Stimulated activated naive CD4-positive, alpha-beta T cell (primary cell): ENCODE measurements around the gene CES3.
"Not testable (repeated sequence)": the region's sequence is repeated elsewhere in the genome, so short reads cannot be mapped to it uniquely, and the experiment has no call there.

Experiments used
- DNase-seq, 6 experiments: peaks; one replicate each; lab custom pipeline; 2025; lab: John Stamatoyannopoulos, UW

The CES3 gene

DNA sequence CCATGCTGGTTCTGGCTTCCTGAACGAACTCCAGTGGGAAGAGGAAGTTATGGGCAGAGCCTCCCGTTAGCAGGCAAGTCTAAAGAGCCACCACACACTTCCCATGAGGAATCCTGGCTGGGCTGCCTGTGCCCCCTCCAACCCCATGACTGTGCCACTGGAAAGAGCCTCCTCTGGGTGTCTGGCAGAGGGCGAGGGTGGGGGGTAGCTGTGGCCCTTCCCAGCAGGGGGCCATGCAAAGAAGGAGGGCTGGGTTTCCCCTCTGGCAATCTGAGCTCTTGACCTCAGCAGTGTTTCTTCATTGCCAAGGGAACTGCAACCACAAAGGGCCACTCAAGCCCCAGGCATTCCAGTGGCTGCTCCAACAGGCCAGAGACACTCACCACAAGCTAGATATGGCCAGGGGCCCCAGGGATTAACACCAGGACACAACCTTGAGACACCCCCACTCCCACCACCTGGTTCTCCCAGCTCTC, 34.1 kb upstream of the CES3 start:
- DNase-seq, result no peak

- no peak for DNase-seq
Observed at GRCh38 chr16:66927918-66928649, 33.0 kb upstream of the CES3 start.

DNA sequence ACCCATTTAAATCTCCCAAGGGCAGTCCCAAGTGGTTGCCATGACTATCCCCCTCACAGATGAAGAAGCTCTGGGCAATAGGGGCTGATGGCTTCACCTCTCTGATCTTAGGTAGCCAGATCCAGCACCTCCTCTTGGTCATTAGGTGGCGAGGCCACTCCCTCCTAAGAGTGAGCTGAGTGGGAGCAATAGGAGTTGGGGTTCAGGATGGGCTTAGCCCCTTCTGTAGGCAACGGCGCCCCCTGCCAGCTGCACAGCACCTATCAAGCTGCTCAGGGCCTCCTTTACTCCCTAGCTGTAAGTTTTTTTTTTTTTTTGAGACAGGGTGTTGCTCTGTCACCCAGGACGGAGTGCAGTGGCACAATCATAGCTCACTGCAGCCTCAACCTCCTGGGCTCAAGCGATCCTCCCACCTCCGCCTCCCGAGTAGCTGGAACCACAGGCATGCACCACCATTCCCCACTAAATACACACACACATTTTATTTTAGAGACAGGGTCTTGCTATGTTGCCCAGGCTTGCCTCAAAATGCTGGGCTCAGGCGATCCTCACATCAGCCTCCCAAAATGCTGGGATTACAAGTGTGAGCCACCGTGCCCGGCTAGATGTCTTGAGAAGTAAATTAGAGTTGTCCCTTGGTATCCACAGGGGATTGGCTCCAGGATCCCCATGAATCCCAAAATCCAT, 32.2 kb upstream of the CES3 start:
- no peak for DNase-seq

DNA sequence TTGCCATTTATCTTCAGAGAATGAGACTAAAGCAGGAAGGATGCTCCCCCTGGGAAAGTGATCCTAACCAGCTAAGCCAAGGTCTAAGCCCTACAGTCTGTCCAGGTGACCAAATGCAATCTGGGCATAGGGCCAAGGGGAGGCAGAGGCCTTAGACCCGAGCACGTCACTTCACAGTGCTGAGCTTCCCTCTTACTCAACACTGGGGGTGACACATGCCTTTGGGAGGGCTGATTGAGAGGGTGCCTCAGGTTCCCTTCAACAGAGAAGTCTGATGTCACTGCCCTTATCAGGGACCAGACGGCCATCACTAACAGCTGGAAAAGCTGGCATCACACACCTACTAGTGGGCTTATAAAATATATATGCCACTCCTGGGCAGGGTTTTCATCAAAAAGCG, 30.9 kb upstream of the CES3 start:
- no peak for DNase-seq

GRCh38 chr16:66931665-66932064, 29.4 kb upstream of the CES3 start:
- DNase-seq, result no peak

DNA sequence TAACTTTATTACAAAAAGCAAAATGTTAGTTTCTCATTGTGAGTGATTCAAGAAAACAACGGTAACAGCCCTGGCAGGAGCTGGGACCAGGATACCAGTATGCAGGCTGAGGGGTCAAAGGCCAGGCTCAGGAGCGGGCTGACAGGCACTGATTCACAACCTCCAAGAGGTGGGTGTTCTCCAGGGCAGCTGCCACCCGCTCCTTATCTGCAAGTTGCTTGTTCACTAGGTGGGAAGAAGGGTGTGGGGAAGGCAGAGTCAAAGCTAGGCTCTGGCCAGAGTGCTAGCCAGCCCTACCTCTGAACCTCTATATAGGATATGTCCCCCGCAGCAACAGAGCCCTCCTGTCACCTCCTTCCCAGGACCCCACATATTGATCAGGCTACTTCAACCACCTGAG, 29.0 kb upstream of the CES3 start:
- DNase-seq, result no peak

DNA sequence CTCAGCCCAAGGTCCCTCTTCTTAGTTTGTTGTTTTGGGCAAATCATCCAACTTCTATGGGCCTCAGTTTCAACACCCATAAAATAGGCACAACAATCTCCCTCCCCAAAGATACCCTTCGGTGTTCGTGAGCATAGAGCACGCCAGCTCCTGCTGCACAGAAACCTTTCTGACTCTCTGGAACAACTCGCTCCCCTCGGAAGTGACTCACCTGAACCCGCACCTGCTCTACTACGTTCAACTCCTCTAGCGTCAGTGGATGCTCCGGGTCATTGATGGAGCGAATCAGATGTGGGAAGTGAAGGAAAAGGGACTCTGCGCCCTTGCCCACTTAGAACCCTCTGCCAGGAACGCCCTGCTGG, 27.3 kb upstream of the CES3 start:
- DNase-seq, result no peak

DNA sequence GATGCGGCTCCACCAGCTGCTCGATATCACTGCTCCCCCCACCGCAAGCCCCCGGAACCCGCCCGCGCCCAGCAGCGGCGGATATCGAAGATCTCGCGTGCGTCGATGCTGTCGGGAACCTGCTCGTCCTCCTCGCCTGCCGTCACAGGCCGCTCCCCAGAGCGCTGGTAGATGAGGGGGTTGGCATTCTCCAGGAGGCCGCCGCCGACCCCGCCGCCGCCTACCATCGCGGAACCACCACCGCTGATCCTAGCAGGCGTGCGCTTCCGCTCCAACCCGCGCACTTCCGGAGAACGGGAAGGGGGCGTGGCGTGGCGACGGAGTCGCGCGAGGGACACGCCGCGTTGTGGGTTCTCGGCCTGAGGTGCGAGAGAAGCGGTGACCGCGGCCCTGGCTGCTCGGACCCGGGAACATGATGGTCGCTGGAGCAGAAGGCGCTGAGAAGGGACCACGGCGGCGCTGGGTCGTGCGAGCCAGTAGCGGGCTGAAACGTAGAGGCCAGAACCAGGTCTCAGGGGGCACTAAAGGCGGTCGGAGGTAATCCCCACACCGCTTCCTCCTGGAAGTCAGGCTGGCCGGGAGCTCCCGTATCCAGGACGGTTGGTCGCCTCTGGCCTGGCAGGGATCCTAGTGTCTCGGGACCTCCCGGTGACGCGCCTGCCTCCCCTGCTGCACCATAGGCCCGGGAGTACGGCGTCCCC, 26.8 kb upstream of the CES3 start, which contains the start of gene CIAO2B:
Gene CIAO2B, minus strand, starts transcription at position 265 of the 701 bp plus-strand sequence. Its CDS starts 38 bp downstream, at position 227.
- peak; percentile 80 to 92 (median 84) for DNase-seq

- DNase-seq, result not testable (repeated sequence)
Observed at GRCh38 chr16:66934839-66935313, 26.2 kb upstream of the CES3 start.

- no peak for DNase-seq
Observed at GRCh38 chr16:66935314-66936011, 25.6 kb upstream of the CES3 start, which contains the start of gene CES2. Gene CES2 (plus strand): TSS chr16:66935516. CDS start chr16:66935636, 120 bp downstream.

GRCh38 chr16:66936462-66936861, 24.6 kb upstream of the CES3 start:
- no peak for DNase-seq

GRCh38 chr16:66936889-66937554, 24.0 kb upstream of the CES3 start:
- no peak for DNase-seq

GRCh38 chr16:66937725-66938337, 23.2 kb upstream of the CES3 start:
- DNase-seq, result no peak

DNA sequence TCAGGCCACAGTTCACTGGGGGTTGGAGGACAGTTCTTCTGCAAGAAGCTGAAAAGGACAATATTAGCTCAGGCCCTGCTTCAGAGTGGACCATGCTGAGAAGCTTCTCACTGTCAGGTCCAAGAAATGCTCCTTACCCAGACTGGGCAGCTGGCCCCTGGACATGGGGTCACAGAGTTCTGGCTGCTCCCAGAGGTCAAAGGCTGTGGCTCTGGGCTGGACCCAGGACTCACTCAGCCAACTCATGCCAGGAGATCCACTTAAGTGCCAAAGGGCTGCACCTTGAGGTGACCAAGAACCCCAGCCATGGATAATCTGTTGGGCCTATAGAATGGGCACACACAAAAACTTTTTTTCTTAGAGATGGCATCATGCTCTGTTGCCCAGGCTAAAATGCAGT, 21.7 kb upstream of the CES3 start:
- DNase-seq, result no peak

DNA sequence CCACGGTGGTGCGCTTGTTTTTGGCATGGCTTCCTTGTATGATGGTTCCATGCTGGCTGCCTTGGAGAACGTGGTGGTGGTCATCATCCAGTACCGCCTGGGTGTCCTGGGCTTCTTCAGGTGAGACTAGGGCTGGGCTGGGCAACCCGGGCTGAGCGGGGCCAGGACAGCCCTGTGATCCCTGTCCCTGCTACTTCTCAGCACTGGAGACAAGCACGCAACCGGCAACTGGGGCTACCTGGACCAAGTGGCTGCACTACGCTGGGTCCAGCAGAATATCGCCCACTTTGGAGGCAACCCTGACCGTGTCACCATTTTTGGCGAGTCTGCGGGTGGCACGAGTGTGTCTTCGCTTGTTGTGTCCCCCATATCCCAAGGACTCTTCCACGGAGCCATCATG, 20.8 kb upstream of the CES3 start:
- no peak for DNase-seq

GRCh38 chr16:66942981-66943380, 18.1 kb upstream of the CES3 start:
- no peak for DNase-seq

DNA sequence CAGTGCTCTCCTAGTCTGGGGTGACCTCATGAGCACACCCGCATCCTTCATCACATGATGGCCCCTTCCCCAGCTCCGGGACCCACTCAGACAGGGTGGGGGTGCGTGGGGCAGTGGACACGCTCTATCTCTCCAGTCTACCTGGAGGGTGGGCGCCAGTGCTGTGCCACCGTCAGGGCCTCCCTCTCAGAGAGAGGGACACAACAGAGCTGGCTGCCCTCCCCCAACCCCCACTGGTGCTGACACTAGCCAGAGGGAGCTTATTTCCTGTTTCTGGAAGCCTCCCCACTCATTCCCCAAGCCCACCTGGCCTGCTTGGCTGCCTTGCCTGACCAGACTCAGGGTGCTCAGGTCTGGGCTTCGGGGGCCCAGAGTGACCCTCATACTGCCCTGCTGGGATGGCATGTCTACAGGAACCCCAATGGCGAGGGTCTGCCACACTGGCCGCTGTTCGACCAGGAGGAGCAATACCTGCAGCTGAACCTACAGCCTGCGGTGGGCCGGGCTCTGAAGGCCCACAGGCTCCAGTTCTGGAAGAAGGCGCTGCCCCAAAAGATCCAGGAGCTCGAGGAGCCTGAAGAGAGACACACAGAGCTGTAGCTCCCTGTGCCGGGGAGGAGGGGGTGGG, 17.5 kb upstream of the CES3 start:
- DNase-seq, result no peak

DNA sequence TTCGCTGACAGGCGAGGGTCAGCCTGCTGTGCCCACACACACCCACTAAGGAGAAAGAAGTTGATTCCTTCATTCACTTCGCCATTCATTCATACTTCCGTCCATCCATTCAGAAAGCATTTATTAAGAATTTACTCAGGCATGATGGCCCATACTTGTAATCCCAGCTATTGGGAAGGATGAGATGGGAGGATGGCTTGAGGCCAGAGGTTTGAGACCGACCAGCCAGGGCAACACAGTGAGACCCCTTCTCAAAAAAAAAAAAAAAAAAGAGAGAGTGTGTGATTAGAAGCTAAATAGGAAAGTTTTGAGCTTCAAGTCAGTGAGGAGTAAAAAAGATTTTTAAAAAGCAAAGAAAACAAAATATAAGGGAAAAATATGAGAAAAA, 17.0 kb upstream of the CES3 start:
- no peak for DNase-seq

DNA sequence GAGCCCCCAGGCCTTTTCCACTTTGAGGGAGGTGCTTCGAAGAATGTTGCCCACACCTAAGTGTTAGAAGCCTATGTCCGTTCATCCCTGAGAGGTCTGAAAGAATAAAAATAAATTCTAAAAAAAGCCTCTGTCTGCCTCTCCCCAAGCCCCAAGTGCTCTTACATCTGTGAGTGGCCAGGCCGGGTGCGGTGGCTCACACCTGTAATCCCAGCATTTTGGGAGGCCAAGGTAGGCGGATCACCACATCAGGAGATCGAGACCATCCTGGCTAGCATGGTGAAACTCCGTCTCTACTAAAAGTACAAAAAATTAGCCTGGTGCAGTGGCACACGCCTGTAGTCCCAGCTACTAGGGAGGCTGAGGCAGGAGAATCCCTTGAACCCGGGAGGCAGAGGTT, 16.1 kb upstream of the CES3 start:
- DNase-seq, result not testable (repeated sequence)

- DNase-seq, result no peak
Observed at GRCh38 chr16:66945939-66946338, 15.1 kb upstream of the CES3 start.

- DNase-seq, result no peak
Observed at GRCh38 chr16:66946541-66946940, 14.5 kb upstream of the CES3 start.
